Raji (cell line): Measurements from ENCODE around the gene UVSSA.

Experiments
- POLR2A ChIP-seq: IDR thresholded peaks from 2 replicates; pipeline ENCODE4 v1.6.1; 2011; ENCODE audit warnings: low read depth, low read length, control low read depth; ENCODE audit not compliant: insufficient read depth

UVSSA gene

GRCh38 chr4:1400191-1400805 is 53.3 kb downstream of the UVSSA start:
- TF ChIP-seq POLR2A, result no peak

- TF ChIP-seq POLR2A, result no peak
These were observed 53.9 kb downstream of the UVSSA start for GRCh38 chr4:1400831-1401408.

- no peak for TF ChIP-seq POLR2A
These were observed 54.5 kb downstream of the UVSSA start for GRCh38 chr4:1401409-1402020.

- no peak for TF ChIP-seq POLR2A
These were observed 55.1 kb downstream of the UVSSA start for GRCh38 chr4:1402021-1402515.

- no peak for TF ChIP-seq POLR2A
These were observed 55.6 kb downstream of the UVSSA start for GRCh38 chr4:1402516-1403091.

- no peak for TF ChIP-seq POLR2A
These were observed 56.2 kb downstream of the UVSSA start for GRCh38 chr4:1403177-1403583.

GRCh38 chr4:1403591-1404572 is 56.9 kb downstream of the UVSSA start:
- TF ChIP-seq POLR2A, result no peak

- no peak for TF ChIP-seq POLR2A
These were observed 57.7 kb downstream of the UVSSA start for GRCh38 chr4:1404573-1405253.

- no peak for TF ChIP-seq POLR2A
These were observed 58.2 kb downstream of the UVSSA start for GRCh38 chr4:1405254-1405635.

GRCh38 chr4:1405636-1406393 is 58.8 kb downstream of the UVSSA start:
- TF ChIP-seq POLR2A, result no peak

GRCh38 chr4:1406394-1406980 is 59.5 kb downstream of the UVSSA start, which contains the start of gene NKX1-1:
NKX1-1 (minus strand) TSS chr4:1406442; CDS start chr4:1406442, 0 bp downstream.
- TF ChIP-seq POLR2A, result no peak

- no peak for TF ChIP-seq POLR2A
These were observed 60.1 kb downstream of the UVSSA start for GRCh38 chr4:1406981-1407656.

GRCh38 chr4:1407657-1408333 is 60.8 kb downstream of the UVSSA start:
- no peak for TF ChIP-seq POLR2A
